ENCODE results near the gene USP46. TPM values are rescaled to one million over a fixed set of nuclear protein-coding genes. Genes with fewer than 3 reads are reported as not detected.

Gene USP46
- total RNA-seq, 1 donor: 19.4 TPM

GRCh38 chr4:52640808-52641565 is 18.1 kb downstream of the USP46 start:
- TF ChIP-seq CTCF (IDR thresholded peaks at IDR 0.05; ENCODE audit: insufficient read depth, low read depth, low read length): no peak
- peak; percentile 56 for DNase-seq (ENCODE audit: low read depth)
- no peak overlapping the region for H3K4me3 ChIP-seq (ENCODE audit: low read depth, low read length)

GRCh38 chr4:52638717-52639116 is 20.4 kb downstream of the USP46 start:
- no peak for TF ChIP-seq CTCF (IDR thresholded peaks at IDR 0.05; ENCODE audit: insufficient read depth, low read depth, low read length)
- no peak for DNase-seq (ENCODE audit: low read depth)
- no peak overlapping the region for H3K4me3 ChIP-seq (ENCODE audit: low read depth, low read length)

DNA sequence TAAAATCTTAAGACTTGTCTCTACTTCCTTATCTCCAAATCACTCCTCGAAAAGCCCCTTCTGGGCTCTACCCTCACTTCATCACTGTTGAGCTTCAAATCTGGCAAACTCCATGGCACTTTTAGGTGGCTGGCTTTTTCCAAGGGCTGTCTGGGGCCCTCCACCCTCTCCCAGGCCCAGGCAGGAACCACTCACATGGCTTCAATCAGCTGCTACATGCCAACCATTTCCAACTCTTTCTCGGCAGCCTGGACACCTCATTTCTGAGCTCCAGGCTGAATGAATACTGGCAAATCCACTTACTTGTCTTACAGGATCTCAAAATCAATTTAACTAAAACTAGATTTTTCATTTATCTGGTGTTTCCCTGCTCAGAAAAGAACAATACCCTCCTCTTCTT is 22.0 kb downstream of the USP46 start:
- DNase-seq (ENCODE audit: low read depth): no peak
- TF ChIP-seq CTCF (IDR thresholded peaks at IDR 0.05; ENCODE audit: insufficient read depth, low read depth, low read length): no peak
- no peak overlapping the region for H3K4me3 ChIP-seq (ENCODE audit: low read depth, low read length)

DNA sequence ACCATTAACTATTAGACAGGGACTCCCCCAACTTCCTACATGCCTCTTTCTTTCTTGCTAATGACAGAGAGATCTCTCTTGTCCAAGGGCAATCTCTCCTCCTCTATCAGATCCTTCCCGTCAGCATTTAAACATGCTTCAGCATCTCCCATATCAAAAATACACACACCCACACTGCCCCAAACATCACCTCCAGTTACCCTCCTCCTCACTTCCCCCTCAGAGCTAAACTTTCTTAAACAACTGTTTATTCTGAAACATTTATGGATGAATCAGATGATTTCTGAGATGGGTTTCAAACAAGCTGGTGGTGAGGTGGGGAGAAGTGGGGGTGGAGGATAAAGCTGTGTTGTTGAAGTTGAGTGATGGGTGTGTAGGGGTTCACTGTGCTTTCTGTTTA is 23.5 kb downstream of the USP46 start:
- no peak overlapping the region for H3K4me3 ChIP-seq (ENCODE audit: low read depth, low read length)
- DNase-seq (ENCODE audit: low read depth): no peak
- no peak for TF ChIP-seq CTCF (IDR thresholded peaks at IDR 0.05; ENCODE audit: insufficient read depth, low read depth, low read length)

DNA sequence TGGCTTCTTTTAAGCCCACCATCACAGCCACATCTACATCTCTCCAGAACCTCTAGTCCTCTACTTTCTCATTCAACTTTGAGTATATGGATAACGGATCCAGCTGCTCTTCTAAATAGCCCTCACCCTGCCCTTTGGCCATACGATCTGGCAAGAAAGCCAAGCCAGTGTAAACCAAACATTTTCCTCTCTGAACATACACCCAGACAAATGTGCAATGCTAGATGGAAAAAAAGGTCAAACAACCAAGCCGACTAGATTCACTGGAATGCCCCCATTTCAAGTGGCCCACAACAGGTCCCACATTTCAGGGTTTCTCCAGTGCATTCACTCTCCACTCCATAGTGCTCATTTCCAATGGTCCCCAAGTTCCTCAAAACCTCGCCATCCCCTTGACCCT is 24.0 kb downstream of the USP46 start:
- H3K4me3 ChIP-seq (ENCODE audit: low read depth, low read length): no peak overlapping the region
- no peak for DNase-seq (ENCODE audit: low read depth)
- no peak for TF ChIP-seq CTCF (IDR thresholded peaks at IDR 0.05; ENCODE audit: insufficient read depth, low read depth, low read length)

- no peak for TF ChIP-seq CTCF (IDR thresholded peaks at IDR 0.05; ENCODE audit: insufficient read depth, low read depth, low read length)
- H3K4me3 ChIP-seq (ENCODE audit: low read depth, low read length): no peak overlapping the region
- no peak for DNase-seq (ENCODE audit: low read depth)
Observed at GRCh38 chr4:52633846-52634245, 25.3 kb downstream of the USP46 start.

DNA sequence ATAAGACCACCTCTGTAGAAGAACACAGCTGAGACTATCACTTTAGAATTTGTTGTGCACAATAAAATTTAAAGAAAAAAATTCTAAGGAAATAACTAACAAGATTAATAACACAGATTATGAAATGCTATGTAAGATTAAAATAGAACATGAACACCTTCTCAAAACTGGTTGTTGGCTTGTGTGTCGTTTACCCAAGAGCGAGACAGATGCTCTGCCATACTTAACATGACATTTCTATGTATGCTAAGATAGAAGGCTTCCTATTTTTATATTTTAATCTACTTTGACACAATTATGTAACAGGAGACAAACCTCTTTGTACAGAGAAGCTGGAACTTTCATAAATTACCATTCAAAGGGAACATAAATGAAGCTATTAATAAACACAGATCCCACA is 30.1 kb downstream of the USP46 start:
- TF ChIP-seq CTCF (IDR thresholded peaks at IDR 0.05; ENCODE audit: insufficient read depth, low read depth, low read length): no peak
- H3K4me3 ChIP-seq (ENCODE audit: low read depth, low read length): no peak overlapping the region
- no peak for DNase-seq (ENCODE audit: low read depth)

All from fibroblast of villous mesenchyme (primary cell).